Measurements from ENCODE around the gene ATP5MG. TPM values are rescaled to one million over a fixed set of nuclear protein-coding genes. Genes with fewer than 3 reads are reported as not detected.

ATP5MG gene
- total and polyA plus RNA-seq, 2 donors from 2014 or later, result 173 to 811 TPM

- TF ChIP-seq, protein P1, sequence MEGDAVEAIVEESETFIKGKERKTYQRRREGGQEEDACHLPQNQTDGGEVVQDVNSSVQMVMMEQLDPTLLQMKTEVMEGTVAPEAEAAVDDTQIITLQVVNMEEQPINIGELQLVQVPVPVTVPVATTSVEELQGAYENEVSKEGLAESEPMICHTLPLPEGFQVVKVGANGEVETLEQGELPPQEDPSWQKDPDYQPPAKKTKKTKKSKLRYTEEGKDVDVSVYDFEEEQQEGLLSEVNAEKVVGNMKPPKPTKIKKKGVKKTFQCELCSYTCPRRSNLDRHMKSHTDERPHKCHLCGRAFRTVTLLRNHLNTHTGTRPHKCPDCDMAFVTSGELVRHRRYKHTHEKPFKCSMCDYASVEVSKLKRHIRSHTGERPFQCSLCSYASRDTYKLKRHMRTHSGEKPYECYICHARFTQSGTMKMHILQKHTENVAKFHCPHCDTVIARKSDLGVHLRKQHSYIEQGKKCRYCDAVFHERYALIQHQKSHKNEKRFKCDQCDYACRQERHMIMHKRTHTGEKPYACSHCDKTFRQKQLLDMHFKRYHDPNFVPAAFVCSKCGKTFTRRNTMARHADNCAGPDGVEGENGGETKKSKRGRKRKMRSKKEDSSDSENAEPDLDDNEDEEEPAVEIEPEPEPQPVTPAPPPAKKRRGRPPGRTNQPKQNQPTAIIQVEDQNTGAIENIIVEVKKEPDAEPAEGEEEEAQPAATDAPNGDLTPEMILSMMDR (IDR thresholded peaks at IDR 0.05; ENCODE audit: borderline replicate concordance, extremely low read depth, insufficient read depth), result no peak
- intact Hi-C loops (cut with DNase I), result no loop called here
- FAIRE-seq (no peak), DNase-seq (no peak)
- Histone ChIP-seq H3K9me3 (ENCODE audit: control insufficient read depth in 2 of 3, insufficient read depth in 1 of 3, low read length in 3 of 3) (no peaks in the 10 kb centered on the region), H3K4me1 (ENCODE audit: control insufficient read depth in 2 of 3, insufficient read depth in 2 of 3, low read depth in 1 of 3, low read length in 3 of 3) (peaks cover 0 to 8% (median 4%) of the 10 kb centered on the region in 3 donors), H3K27ac (ENCODE audit: low read depth in 2 of 2, low read length in 2 of 2) (no peak overlapping the region), H3K4me3 (ENCODE audit: low read length in 3 of 3) (no peak overlapping the region), H3K9ac (ENCODE audit: low read length in 3 of 3) (no peak overlapping the region), H3K27me3 (ENCODE audit: control insufficient read depth, insufficient read depth, low read length) (no peaks in the 10 kb centered on the region), H3K36me3 (ENCODE audit: control insufficient read depth in 2 of 3, insufficient read depth in 3 of 3, low read length in 3 of 3) (no peaks in the 10 kb centered on the region)
Measured at GRCh38 chr11:118358071-118358470, 43.3 kb upstream of the ATP5MG start.

- TF ChIP-seq, protein P1 (IDR thresholded peaks at IDR 0.05; ENCODE audit: borderline replicate concordance, extremely low read depth, insufficient read depth), result peak; percentile 4
- Histone ChIP-seq H3K27me3 (ENCODE audit: control insufficient read depth, insufficient read depth, low read length) (no peaks in the 10 kb centered on the region), H3K4me1 (ENCODE audit: control insufficient read depth in 2 of 3, insufficient read depth in 2 of 3, low read depth in 1 of 3, low read length in 3 of 3) (peaks cover 0 to 8% (median 4%) of the 10 kb centered on the region in 3 donors), H3K9me3 (ENCODE audit: control insufficient read depth in 2 of 3, insufficient read depth in 1 of 3, low read length in 3 of 3) (no peaks in the 10 kb centered on the region), H3K36me3 (ENCODE audit: control insufficient read depth in 2 of 3, insufficient read depth in 3 of 3, low read length in 3 of 3) (peaks cover 0 to 2% (median 0%) of the 10 kb centered on the region in 3 donors), H3K4me3 (ENCODE audit: low read length in 3 of 3) (peak within 1 kb of the TSS; percentile 99 to 100 (median 100)), H3K9ac (ENCODE audit: low read length in 3 of 3) (peak within 1 kb of the TSS; percentile 85 to 100 (median 98)), H3K27ac (ENCODE audit: low read depth in 2 of 2, low read length in 2 of 2) (peak within 1 kb of the TSS; percentile 22 to 66)
- intact Hi-C loops (cut with DNase I), result no loop called here
- no peak for FAIRE-seq
- peak; percentile 94 to 99 (median 96) for DNase-seq
Measured at GRCh38 chr11:118359295-118359958, 42.0 kb upstream of the ATP5MG start, which contains the start of gene UBE4A. TSS of gene UBE4A (plus strand) at chr11:118359600. CDS start at chr11:118365081, 5,481 bp downstream.

- no peaks in the 10 kb centered on the region for H3K9me3 ChIP-seq (ENCODE audit: control insufficient read depth in 2 of 3, insufficient read depth in 1 of 3, low read length in 3 of 3)
- H3K9ac ChIP-seq (ENCODE audit: low read length in 3 of 3), result no peak overlapping the region
- H3K36me3 ChIP-seq (ENCODE audit: control insufficient read depth in 2 of 3, insufficient read depth in 3 of 3, low read length in 3 of 3), result peaks cover 3 to 29% (median 23%) of the 10 kb centered on the region in 3 donors
- TF ChIP-seq, protein P1 (IDR thresholded peaks at IDR 0.05; ENCODE audit: borderline replicate concordance, extremely low read depth, insufficient read depth), result no peak
- no peaks in the 10 kb centered on the region for H3K27me3 ChIP-seq (ENCODE audit: control insufficient read depth, insufficient read depth, low read length)
- H3K4me3 ChIP-seq (ENCODE audit: low read length in 3 of 3), result no peak overlapping the region
- FAIRE-seq (no peak), DNase-seq (no peak)
- H3K4me1 ChIP-seq (ENCODE audit: control insufficient read depth in 2 of 3, insufficient read depth in 2 of 3, low read depth in 1 of 3, low read length in 3 of 3), result peaks cover 0 to 2% (median 0%) of the 10 kb centered on the region in 3 donors
- intact Hi-C loops (cut with DNase I), result no loop called here
- no peak overlapping the region for H3K27ac ChIP-seq (ENCODE audit: low read depth in 2 of 2, low read length in 2 of 2)
Measured at GRCh38 chr11:118364956-118365615, 36.3 kb upstream of the ATP5MG start.
